ENCODE results near the gene CANX.

CANX gene

DNA sequence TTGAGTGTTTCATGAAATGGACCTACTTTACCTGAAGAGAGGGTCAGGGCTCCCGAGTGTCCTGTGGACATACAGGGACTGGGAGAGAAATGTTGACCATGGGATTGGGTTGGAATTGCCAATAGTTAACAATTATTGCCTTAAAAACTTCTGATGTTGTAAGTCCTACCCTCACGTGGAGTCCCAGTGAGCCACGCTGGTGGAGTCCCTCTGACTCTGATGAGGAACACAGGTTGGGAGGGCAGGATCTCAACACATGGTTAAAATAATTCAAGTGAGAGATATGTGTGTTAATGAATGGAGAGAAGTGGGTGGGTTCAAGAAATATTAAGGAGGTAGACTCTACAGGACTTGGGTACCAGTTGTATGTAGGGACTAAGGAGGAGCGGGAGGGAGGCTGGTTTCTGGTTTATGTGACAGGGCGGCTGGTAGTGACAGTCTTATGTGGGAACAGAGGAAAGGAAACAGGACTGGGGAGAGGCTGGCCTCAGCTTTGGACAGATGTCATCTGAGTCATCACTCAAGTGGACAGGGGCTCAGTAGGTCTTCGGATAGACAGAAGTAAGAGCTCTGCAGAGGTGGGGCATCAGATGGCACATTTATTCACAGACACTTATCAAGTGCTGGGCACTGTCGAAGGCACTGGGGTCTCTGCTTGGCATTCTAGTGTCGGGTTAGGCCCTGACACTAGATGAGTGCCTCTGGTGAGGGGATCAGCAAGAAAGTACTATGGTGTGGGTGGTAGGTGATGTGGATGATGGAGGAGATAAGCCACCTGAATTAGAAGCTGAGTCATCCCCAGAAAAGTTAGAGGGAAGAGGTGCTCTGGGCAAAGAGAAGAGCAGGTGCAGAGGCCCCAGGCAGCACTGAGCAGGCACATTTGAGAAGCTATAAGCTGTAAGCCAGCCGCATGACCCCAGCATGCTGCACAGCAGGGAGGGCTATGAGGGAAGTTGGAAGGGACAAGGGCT is 61.1 kb downstream of the CANX start:
- no peak for DNase-seq

DNA sequence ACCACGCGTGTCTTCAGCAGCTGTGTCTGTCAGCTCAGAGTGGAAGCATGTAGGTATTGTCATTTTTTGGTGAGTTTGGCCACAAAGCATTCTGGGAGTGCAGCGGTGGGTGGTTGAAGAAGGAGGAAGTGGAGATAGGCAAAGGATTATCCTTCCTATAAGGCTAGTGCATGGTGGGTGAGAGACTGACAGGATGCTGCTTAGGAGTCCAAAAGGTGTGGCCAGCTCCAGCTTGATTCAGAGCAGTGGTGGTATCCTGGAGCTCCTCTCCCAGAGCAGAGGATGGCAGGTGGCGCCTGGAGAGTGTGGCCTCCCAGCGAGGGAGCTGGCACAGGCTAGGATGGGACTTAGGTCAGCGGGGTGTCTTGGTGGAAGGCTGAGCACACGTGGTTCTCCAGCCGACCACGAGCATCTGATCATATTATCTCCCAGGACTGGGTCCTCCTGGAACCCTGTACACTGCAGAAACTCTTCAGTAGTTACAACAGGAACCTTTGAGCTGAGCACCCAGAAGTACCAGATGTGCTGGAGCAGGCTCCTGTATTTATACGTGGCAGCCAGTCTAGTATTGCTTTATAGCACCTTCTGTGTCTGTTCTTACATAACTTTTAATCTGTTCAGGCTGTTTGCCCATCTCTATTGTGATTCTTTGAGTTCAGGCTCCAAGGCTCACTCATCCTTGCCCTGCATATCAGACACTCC is 63.5 kb downstream of the CANX start:
- DNase-seq = no peak

DNA sequence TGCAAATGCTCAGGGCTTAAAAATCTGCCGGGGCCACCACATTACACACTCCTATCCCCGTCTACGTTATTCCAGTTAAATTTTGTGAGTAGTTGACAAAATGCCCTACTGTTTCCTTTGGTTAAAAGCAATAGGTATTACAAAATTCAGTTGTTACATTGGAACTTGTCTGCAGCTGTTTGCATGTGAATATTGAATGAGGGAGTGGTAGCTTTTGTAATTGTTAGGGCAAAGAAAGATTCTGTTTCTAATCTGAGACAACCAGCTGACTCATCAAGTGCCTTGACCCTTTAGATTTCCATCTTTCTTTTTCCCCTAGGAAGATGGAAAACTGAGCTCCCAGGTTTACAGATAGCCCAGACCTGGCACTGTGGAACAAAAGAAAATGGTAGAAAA is 64.0 kb downstream of the CANX start:
- DNase-seq = no peak

DNA sequence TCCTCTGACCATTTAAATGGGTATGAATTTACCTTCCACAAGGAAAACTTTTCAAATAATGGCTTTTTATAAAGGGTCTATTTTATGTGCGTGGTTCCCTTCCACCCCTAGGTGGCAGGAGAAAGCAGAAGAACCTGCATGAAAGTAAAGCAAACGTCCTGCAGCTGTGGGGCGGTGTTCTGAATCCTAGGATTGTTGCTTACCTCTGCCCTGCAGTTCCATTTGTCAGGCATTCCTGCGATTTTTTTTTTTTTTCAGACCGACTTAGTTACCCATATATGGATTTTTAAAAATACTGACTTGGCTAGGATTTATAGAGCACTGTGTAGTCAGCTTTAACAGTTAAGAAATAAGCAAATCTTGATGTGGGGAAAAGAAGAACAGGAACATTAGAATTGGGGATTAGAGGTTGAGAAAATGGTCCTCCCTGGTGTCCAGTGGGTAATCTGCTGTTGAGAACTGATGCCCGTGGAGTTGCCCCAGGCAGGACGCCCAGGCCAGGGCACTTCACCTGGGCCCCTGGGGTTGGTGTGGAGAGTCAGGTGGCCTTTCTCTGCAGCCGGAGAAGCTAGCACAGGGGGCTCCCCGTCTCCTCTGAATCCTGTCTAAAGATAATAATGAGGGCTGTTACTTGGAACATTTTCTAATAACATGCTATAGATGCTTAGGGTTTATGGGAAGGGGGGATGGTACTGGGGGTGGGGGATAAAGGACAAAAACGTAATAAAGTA is 64.6 kb downstream of the CANX start:
- DNase-seq = no peak

DNA sequence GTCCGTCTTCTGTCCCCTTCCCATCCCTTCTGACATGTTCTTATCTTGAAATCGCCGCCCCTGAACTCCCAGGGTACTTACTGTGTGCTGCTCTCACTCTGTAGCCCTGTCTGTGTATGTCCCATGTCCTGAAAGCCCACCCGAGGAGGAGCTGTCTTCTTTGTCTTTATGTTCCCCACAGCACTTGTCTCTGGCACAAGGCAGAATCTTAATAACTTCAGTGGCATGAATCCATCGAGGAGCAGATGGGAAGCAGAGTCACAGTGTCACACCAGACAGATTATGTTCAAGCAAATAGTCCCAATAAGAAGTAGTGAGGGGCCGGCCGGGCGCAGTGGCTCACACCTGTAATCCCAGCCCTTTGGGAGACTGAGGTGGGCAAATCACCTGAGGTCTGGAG is 65.3 kb downstream of the CANX start:
- no peak for DNase-seq

DNA sequence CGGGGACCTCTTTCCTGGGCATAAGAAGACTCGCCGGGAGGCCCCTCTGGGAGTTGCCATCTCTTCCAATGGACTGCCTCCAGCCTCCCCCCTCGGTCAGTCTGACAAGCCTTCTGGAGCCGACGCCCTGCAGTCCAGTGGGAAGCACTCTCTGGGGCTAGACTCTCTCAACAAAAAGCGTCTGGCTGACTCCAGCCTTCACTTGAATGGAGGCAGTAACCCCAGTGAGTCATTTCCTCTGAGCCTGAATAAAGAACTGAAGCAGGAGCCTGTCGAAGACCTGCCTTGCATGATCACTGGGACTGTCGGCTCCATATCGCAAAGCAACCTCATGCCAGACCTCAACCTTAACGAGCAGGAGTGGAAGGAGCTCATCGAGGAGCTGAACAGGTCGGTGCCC is 66.6 kb downstream of the CANX start:
- no peak for DNase-seq

DNA sequence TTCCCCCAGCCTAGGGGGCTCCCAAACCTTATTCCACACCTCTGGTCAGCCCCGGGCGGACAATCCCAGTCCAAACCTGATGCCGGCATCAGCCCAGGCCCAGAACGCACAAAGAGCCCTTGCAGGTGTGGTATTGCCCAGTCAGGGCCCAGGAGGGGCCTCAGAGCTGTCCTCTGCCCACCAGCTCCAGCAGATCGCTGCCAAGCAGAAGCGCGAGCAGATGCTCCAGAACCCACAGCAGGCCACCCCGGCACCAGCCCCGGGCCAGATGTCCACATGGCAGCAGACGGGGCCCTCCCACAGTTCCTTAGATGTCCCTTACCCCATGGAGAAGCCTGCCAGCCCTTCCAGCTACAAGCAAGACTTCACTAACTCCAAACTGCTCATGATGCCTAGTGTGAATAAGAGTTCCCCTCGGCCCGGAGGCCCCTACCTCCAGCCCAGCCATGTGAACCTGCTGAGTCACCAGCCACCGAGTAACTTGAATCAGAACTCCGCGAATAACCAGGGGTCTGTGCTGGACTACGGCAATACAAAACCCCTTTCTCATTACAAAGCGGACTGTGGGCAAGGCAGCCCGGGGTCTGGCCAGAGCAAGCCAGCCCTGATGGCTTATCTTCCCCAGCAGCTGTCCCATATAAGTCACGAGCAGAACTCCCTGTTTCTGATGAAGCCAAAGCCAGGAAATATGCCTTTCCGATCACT is 67.4 kb downstream of the CANX start:
- DNase-seq = no peak

DNA sequence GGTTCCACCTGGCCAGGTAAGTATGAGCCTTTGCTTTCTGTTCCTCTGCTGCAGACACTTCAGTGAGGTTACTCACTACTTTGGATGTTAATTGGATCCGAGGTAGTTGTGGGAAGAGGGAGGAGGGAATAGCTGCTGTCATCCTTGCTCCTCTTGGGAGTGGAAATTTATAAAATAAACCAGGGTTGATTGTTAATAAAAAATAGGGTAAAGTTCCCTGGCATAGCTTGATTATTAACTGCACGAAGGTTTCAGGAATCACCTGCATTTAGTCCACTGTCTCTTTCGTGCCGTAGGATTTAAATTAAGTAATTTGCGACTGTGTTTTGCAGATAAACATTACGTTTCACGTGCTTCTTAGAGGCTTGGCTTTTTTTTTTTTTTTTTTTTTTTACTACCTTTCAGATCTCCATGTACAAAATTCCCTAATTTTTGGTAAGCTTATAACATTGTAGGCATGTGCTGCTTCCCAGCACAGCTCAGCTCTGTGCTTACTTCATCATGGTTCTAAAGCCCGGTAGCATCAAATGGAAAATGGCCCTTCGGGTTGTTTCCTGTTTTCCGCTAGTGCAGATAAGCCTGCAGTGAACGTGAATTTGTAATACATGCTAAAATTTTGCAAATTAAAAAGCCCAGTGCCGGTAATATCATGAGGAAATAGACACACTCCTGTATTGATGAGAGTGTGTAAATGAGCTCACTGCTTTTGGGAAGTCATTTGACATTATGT is 68.1 kb downstream of the CANX start:
- DNase-seq = no peak

DNA sequence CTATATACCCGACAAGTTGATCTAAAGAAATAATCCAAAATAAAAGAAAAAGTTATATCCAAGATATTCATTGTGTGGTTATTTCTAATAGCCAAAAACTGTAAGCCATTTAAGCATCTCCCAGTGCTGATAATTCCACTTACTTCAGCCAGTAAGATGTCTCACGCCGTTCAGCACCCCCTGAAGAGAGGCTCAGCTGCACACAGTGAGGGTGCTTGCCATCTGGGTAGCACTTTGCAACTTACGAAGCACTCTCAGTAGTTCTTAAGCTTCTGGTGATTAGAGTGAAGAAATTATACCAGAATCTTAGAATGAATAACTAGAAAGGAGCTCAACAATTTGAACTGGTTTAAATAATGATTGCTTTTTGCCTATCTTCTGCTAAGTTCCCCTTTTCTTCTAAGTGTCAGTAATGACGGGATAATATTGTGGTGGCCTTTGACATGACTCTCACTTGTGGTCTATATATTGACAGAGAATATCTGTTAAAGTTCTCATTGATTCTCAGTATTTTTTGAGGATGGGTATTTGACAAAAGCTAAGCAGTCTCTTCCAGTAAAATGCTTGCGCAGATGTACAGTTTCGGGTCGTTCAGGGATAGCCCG is 68.8 kb downstream of the CANX start:
- no peak for DNase-seq

DNA sequence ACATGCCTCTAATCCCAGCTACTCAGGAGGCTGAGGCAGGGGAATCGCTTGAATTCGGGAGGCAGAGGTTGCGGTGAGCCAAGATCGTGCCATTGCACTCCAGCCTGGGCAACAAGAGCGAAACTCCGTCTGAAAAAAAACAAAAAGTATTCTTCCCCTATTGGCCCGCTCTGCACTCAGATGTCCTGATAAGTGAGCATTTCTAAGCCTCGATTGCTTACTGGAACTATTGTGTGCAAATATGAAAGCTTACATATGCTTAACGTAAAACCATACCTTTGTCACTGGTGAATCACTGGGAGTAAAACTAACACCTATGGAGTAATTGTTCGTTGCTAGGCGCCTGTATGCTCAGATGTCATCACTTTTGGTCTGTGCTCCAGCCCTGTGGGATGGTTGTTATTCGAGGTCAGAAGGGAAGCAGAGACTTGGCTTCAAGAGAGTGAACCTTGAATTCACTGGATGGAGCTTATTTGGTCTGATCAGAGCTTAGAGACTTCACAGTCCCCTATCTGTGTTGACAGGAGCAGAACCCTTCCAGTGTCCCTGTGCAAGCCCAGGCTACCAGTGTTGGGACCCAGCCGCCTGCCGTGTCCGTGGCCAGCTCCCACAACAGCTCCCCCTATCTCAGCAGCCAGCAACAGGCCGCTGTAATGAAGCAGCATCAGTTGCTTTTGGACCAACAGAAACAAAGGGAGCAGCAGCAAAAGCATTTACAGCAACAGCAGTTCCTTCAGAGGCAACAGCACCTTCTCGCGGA is 69.7 kb downstream of the CANX start:
- no peak for DNase-seq

DNA sequence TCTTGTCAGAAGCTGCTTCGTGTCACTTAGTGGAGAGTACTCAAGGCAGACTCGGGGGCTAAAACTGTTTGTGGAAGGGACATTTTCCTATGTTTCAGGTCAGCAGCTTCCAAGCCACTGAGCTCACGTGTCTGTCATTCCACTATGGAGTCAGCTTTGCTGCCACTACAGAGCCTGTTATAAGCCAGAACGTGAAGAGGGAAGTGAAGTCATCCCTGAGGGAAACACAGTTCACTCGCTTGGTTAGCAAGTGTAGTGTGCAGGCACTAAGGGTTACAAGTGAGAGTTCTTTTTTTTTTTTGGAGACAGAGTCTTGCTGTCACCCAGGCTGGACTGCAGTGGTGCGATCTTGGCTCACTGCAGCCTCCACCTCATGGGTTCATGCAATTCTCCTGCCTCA is 70.5 kb downstream of the CANX start:
- no peak for DNase-seq

DNA sequence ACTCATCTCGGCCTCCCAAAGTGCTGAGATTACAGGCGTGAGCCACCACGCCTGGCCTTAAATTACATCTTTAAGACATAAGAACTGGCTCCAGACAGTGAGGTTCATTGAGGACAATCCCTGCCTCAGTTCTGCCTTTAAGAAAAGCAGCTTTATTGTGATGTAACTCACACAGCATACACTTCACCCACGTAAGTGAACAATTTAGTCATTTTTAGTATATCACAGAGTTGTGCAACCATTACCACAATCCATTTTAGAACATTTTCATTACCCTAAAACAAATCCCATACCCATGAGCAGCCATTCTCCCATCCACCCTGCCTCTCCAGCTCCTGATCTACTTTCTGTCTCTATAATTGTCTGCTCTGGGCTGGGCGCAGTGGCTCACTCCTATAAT is 71.0 kb downstream of the CANX start:
- no peak for DNase-seq

DNA sequence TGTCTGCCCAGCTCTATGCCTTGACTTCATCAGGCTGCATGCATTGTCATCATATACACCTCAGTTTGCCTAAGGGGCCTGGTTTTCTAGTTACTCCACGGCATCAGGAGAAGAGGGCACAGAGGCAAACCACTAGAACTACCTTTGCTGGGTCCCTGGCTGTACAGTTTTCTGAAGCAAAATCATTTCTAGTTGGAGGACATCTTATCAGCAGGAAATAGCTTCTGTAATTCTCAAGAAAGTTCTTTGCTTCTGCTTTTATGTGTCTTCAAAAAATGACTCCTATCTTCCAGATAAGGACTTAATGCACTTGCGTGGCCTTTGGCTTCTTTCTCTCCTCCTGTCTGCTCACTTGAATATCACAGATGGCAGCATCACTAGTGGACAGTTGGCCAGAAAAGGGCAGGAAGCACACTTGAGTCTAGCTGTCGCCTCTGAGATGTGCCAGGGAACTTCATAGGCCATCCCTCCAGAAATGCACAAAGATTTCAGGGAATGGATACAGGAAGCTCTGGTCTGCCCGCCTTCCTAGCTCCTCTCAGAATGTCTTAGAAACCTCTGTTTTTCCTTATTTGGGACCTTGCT is 72.6 kb downstream of the CANX start:
- DNase-seq = no peak

DNA sequence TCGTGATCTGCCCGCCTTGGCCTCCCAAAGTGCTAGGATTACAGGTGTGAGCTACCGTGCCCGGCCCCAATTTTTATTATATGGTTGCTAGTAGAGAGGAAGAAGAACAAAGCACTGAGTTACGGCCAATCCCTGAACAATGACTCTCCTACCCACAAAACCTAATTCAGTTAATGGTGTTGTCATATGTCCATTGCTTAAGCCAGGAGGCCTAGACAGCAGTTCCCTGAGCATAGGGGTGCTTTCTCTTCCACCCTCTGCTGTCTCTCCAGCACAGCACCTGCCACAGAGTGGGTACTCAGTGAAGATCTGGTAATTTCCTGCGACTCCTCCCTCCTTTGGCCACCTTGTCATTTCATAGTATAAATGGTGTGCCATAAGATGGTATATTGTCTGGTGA is 73.6 kb downstream of the CANX start:
- DNase-seq = no peak

DNA sequence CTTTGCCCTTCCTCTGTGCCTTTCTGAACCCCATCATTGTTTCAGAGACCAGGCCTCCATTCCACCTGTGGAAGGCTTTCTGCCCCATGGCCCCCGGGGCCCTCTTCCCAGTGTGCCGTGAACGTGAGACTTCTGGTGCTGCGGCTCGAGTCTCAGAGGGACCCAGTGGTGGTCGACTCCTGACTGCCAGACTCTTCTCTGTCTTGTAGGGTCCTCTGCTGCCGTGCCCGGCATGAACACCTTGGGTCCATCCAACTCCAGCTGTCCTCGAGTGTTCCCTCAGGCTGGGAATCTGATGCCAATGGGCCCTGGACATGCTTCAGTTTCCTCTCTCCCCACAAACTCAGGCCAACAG is 74.9 kb downstream of the CANX start:
- DNase-seq = no peak

DNA sequence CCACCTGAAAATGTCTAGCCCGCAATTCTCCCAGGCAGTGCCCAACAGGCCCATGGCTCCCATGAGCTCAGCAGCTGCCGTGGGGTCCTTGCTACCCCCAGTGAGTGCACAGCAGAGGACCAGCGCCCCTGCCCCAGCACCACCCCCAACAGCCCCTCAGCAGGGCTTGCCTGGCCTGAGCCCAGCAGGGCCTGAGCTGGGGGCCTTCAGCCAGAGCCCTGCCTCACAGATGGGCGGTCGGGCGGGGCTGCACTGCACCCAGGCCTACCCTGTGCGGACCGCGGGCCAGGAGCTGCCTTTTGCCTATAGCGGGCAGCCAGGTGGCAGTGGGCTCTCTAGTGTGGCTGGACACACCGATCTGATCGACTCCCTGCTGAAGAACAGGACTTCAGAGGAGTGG is 75.7 kb downstream of the CANX start:
- DNase-seq = no peak

DNA sequence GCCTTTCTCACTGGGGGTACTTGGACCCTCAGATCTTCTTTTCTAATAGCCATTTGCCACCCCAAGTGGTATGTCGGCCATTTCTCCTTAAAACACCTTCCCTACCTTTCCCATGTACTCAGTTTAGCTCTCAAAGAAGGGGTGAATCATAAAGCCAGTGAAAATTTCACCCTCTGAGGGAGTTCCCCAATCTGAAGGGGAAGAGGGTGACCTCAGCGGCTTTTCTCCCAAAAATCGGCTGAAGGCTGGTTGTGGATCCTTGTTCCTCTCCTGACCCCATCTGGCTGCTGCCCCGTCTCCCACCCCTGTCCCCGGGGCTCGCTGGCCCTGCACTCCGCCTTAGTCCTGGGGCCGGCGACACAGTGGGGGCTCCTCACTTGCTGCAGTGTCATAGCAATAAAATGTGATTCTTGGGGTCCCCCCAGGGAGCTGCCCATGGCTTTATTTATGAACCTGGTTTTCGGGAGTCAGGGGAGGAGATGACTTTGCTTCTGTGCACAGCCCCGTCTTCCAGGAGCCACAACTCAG is 77.7 kb downstream of the CANX start:
- DNase-seq = no peak

DNA sequence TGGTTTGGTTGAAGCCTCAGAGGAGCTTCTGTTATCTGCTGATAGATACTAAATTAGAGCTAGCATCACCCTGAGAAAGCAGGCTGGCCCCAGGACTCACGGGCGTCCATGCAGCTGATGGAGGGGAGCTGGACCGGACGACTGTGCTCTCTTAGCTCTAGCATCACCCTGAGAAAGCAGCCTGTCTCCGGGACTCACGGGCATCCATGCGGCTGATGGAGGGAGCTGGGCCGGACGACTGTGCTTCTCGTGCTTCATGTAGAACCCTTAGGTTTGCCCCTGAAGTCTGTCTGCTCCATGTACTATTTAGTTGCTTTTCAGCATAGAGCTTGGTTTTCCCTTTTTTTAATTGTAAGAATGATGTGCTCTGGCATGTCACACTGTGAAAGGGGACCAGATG is 78.7 kb downstream of the CANX start:
- DNase-seq = no peak

DNA sequence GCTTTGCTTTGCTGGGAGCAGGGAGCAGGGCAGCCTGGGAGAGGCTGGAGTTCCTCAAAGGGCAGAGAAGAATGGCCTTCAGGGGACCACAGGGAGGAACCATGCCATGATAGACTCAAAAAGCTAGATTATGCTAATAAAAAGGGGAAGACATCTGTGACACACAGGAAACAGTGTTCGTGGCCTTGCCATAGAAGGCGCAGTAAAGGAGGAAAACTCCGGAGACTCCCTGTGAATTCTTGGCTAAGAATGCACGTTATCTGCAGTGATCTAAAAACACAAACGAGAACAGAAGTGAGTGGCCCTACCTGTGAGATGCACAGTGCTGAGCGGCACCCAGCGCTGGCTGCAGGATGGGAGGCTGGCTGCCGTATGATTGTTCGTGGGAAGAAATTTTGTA is 79.1 kb downstream of the CANX start:
- DNase-seq = no peak

DNA sequence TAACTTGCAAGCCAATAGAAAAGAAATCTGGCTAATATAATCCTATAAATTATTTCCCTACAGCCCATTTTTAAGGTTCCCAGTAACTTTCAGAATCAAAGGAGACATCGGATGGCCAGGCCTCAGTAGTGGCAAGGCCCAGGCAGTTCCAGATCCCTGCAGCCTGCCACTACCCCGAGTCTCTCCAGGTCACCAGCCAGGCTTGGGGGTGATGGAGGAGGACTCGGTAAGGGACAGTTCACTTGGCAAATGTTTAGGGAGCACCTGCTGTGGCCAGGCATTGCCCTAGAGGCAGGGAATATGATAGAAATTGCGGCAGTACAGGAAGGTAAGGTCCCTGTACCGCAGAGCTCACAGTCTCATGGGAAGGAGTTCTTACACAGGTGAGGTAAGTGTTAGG is 79.8 kb downstream of the CANX start:
- DNase-seq = no peak

DNA sequence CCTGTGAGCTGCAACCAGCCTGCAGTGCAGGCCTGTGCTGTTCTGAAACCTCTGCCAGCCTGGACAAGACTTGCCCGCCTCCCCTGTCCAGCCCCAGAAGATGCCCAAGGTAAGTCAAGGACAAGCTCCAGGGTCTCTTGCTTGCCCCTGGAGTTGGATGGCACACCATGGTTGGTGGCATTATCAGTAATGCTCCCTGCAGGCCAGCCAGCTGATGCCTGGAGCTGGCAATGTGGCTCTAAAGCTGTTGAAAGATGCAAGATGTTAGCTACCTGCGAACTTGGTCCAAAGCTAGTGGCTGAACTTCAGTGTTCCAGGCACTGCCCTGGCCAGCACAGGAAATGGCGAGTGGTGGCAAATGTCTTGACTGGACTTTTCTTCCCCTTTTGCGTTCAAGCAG is 81.1 kb downstream of the CANX start:
- DNase-seq = no peak
